GM18951 (cell line): Measurements from ENCODE around the gene NYAP1.
"Not testable (repeated sequence)": the region's sequence is repeated elsewhere in the genome, so short reads cannot be mapped to it uniquely, and the experiment has no call there.

Experiments used
- POLR2A ChIP-seq: IDR thresholded peaks from 4 replicates; pipeline ENCODE4 v1.6.1; 2011; ENCODE audit warnings: mild to moderate bottlenecking; ENCODE audit not compliant: insufficient read length, insufficient read depth; ENCODE audit errors: extremely low read depth
- in situ Hi-C: fragments of 300-500 bp; cut with MboI; formaldehyde crosslinking; loops from one replicate; pipeline ENCODE4 v1.12.0; 2022; ENCODE audit warnings: low sequenced_read_pairs, mixed read lengths, inconsistent platforms; ENCODE audit not compliant: unreplicated experiment

Gene NYAP1

GRCh38 chr7:100444311-100445278 is 39.1 kb upstream of the NYAP1 start:
- no peak for TF ChIP-seq POLR2A
- in situ Hi-C loops, result no loop called here

GRCh38 chr7:100446040-100446439 is 37.7 kb upstream of the NYAP1 start:
- no peak for TF ChIP-seq POLR2A
- in situ Hi-C loops, result no loop called here

- in situ Hi-C loops, result not testable (repeated sequence)
These were observed 36.4 kb upstream of the NYAP1 start for GRCh38 chr7:100447363-100447762.

- no peak for TF ChIP-seq POLR2A
- in situ Hi-C loops, result no loop called here
These were observed 34.4 kb upstream of the NYAP1 start for GRCh38 chr7:100449190-100449795.

- in situ Hi-C loops, result no loop called here
- no peak for TF ChIP-seq POLR2A
These were observed 31.2 kb upstream of the NYAP1 start for GRCh38 chr7:100452513-100452912.

GRCh38 chr7:100453854-100454253 is 29.9 kb upstream of the NYAP1 start:
- in situ Hi-C loops, result not testable (repeated sequence)

GRCh38 chr7:100455206-100455605 is 28.5 kb upstream of the NYAP1 start:
- no peak for TF ChIP-seq POLR2A
- in situ Hi-C loops, result no loop called here

GRCh38 chr7:100456562-100456961 is 27.2 kb upstream of the NYAP1 start:
- in situ Hi-C loops, result no loop called here
- no peak for TF ChIP-seq POLR2A

GRCh38 chr7:100457033-100457432 is 26.7 kb upstream of the NYAP1 start:
- in situ Hi-C loops, result no loop called here
- no peak for TF ChIP-seq POLR2A

GRCh38 chr7:100464210-100464660 is 19.5 kb upstream of the NYAP1 start, which contains the start of gene SPACDR:
SPACDR (minus strand) TSS chr7:100464260; CDS start chr7:100464025, 235 bp downstream.
- TF ChIP-seq POLR2A, result no peak
- in situ Hi-C loops, result no loop called here

- in situ Hi-C loops, result no loop called here
- TF ChIP-seq POLR2A, result no peak
These were observed 18.9 kb upstream of the NYAP1 start for GRCh38 chr7:100464791-100465190.

- in situ Hi-C loops, result no loop called here
These were observed 18.4 kb upstream of the NYAP1 start for GRCh38 chr7:100465299-100465698.

GRCh38 chr7:100465702-100466311 is 17.9 kb upstream of the NYAP1 start:
- no peak for TF ChIP-seq POLR2A
- in situ Hi-C loops, result no loop called here

More at GRCh38 chr7:100465299-100465698, 18.4 kb upstream of the NYAP1 start:
- TF ChIP-seq POLR2A, result no peak

GRCh38 chr7:100466653-100467605 is 16.8 kb upstream of the NYAP1 start:
- in situ Hi-C loops, result no loop called here
- no peak for TF ChIP-seq POLR2A
